Measurements from ENCODE around the gene ADNP.

GRCh38 chr20:50852085-50852484, 79.2 kb downstream of the ADNP start:
- TF ChIP-seq CTCF (IDR thresholded peaks at IDR 0.05; ENCODE audit: poor library complexity, severe bottlenecking): no peak
- no peak for TF ChIP-seq TAF1 (IDR thresholded peaks at IDR 0.05; ENCODE audit: low read depth)
- TF ChIP-seq EZH2 (IDR thresholded peaks at IDR 0.05; ENCODE audit: borderline replicate concordance, insufficient read depth, low read length, poor library complexity, severe bottlenecking): no peak
- no peak for TF ChIP-seq POLR2AphosphoS5 (IDR thresholded peaks at IDR 0.05)
- no peak for TF ChIP-seq EP300 (conservative IDR thresholded peaks at IDR 0.05; ENCODE audit: poor library complexity, severe bottlenecking)
- no peak for TF ChIP-seq RAD21 (conservative IDR thresholded peaks at IDR 0.05)
- TF ChIP-seq REST (IDR thresholded peaks at IDR 0.05; ENCODE audit: borderline replicate concordance): no peak
- TF ChIP-seq SMC3 (conservative IDR thresholded peaks at IDR 0.05; ENCODE audit: poor library complexity): no peak
- no peak for TF ChIP-seq MXI1 (conservative IDR thresholded peaks at IDR 0.05; ENCODE audit: poor library complexity, severe bottlenecking)

Measured in neural cell (in vitro differentiated cells).